Upper lobe of right lung (tissue), 1 donor: Measurements from ENCODE around the gene DAD1. TPM values are rescaled to one million over a fixed set of nuclear protein-coding genes. Genes with fewer than 3 reads are reported as not detected.

Source experiments
- ATAC-seq: fragments of 200-7000 bp; cut with Tn5 transposase; one replicate; pipeline ENCODE4 v1.9.1; 2020; ENCODE audit warnings: mild to moderate bottlenecking, moderate library complexity
- DNase-seq: peaks from one replicate; pipeline ENCODE4 v3.0.0-alpha.2; 2020
- H3K27ac ChIP-seq: fragments of 200-600 bp; one replicate; pipeline ENCODE4 v1.8.0; 2022
- H3K27me3 ChIP-seq: fragments of 200-600 bp; one replicate; pipeline ENCODE4 v1.8.0; 2022; ENCODE audit warnings: mild to moderate bottlenecking
- H3K36me3 ChIP-seq: fragments of 200-600 bp; one replicate; pipeline ENCODE4 v1.8.0; 2022
- H3K4me1 ChIP-seq: fragments of 200-600 bp; one replicate; pipeline ENCODE4 v1.8.0; 2022
- H3K4me3 ChIP-seq: fragments of 200-600 bp; one replicate; pipeline ENCODE4 v1.8.0; 2022; ENCODE audit warnings: mild to moderate bottlenecking
- H3K9me3 ChIP-seq: fragments of 200-600 bp; one replicate; pipeline ENCODE4 v1.8.0; 2022
- CTCF ChIP-seq: fragments of 200-600 bp; IDR thresholded peaks from one replicate; pipeline ENCODE4 v1.8.0; 2022; ENCODE audit warnings: antibody characterized with exemption
- intact Hi-C: fragments of 100-400 bp; cut with DNase I; formaldehyde crosslinking; loops from one replicate; pipeline ENCODE4 v1.11.0; 2022
- total RNA-seq: library from RNA; stranded (reverse); fragmentation: NEBNext Ultra II Directional; extraction: Animal tissue kit (Norgen Biotek cat#: 25700); gene quantifications from one replicate; pipeline ENCODE4 v1.2.1, GENCODE V29; 2021
- donor health status: DM: no; HTN: yes; CAD: no; lungs with severe emphysema.

Gene DAD1
- total RNA-seq, 1 donor from 2014 or later = 184 TPM

DNA sequence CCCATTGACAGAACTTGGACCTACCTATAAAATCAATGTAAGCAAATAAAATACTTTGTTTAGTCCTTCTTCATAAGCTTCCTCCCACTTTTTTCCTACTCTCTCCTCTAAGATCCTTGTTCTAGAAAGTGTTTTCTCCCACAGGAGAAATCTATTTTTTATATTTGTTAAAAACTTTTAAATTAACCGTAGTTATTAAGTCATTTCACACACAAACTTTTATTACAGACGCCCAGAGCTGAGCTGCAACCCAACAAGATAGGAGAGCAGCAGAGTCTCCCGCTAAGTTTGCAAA lies 27.7 kb downstream of the DAD1 start:
- H3K4me1 ChIP-seq = peaks cover 72% of the 10 kb centered on the region

DNA sequence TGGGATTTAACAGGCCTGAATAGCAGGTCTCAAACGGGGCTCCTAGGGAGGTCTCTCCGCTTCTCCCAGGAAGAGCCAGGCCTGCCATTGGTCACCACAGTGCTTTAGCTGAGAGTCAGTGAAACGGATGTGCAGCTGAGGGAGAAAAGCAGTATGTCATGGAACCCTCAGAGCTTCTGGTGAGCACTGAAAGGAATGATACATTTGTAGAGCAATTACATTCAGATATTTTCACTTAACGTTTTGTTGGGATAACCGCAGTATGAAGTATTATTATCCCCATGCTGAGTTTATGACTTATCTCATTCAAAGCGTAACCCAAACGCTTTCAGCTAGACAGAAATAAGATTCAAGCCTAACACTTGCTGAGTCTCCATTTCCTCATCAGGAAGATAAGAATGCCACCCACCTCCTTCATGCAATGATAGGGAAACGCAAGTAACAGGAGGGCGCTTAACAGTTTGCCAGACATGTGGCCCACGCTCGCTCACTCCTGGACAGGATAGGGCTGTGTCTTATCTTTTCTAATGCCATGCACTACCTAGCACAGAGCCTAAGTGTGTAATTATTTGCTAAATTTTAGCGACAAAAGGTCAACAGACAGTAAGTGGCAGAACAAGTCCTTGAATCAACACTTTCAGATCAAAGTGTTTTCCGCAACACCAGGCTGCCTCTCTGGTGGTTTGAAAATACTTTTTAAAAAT lies 28.2 kb downstream of the DAD1 start:
- intact Hi-C loops = no loop called here
- Histone ChIP-seq H3K4me3 (no peak overlapping the region), H3K27me3 (no peaks in the 10 kb centered on the region), H3K36me3 (peaks cover 13% of the 10 kb centered on the region), H3K4me1 (peaks cover 75% of the 10 kb centered on the region), H3K27ac (peak overlapping the region; percentile 36), H3K9me3 (no peaks in the 10 kb centered on the region)
- DNase-seq = no peak
- no peak for TF ChIP-seq CTCF
- ATAC-seq = peak; percentile 64

More for the DNA sequence above, 27.7 kb downstream of the DAD1 start:
- H3K36me3 ChIP-seq = peaks cover 14% of the 10 kb centered on the region
- ATAC-seq (no peak), DNase-seq (no peak)
- no peaks in the 10 kb centered on the region for H3K9me3 ChIP-seq
- peak overlapping the region; percentile 36 for H3K27ac ChIP-seq
- TF ChIP-seq CTCF = no peak
- intact Hi-C loops = no loop called here
- no peaks in the 10 kb centered on the region for H3K27me3 ChIP-seq
- no peak overlapping the region for H3K4me3 ChIP-seq

- no peaks in the 10 kb centered on the region for H3K36me3 ChIP-seq
- H3K9me3 ChIP-seq = no peaks in the 10 kb centered on the region
- no peak for TF ChIP-seq CTCF
- ATAC-seq (no peak), DNase-seq (no peak)
- intact Hi-C loops = loop anchor here (10.0 kb wide), 1 partner anchor 174 kb away; no protein-coding TSS in a partner anchor
- H3K27ac ChIP-seq = peak overlapping the region; percentile 72
- no peak overlapping the region for H3K4me3 ChIP-seq
- H3K4me1 ChIP-seq = peaks cover 68% of the 10 kb centered on the region
- no peaks in the 10 kb centered on the region for H3K27me3 ChIP-seq
Observed at GRCh38 chr14:22559041-22559440, 30.0 kb downstream of the DAD1 start.

DNA sequence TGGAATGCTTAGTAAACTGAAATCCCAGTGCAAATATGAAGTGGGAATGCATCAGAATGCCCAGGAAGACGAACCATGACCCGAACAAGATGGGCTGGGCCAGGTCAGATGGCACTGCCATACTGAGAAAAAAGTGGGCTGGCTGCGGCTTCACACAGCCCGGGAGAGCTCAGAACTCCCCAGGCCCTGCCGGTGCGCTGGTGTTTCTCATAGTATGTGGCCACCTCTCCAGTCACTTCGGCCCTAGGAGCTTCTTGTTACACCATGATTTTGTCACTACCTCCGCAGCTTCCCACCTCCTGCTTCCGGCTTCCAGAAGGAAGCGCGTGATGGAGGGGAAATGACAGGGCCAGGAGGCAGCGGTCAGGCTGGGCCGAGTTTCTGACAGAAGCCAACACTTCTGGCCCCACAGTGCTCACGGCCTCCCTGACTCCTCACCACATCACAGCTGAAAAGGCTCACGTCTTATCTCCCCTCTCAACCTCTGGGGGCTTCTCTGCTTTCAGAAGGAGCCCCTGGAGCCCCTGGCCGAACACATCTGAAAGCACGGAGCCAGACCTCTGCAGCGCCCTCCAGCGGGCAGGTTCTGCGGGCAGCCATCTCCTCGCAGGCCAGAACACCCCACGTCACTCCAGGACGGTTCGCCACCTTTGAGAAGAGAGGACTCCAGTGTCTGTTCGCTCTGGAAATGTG lies 30.7 kb downstream of the DAD1 start:
- no peaks in the 10 kb centered on the region for H3K9me3 ChIP-seq
- intact Hi-C loops = loop anchor here (10.0 kb wide), 1 partner anchor 174 kb away; no protein-coding TSS in a partner anchor
- peak; percentile 18 for TF ChIP-seq CTCF
- no peaks in the 10 kb centered on the region for H3K36me3 ChIP-seq
- peaks cover 68% of the 10 kb centered on the region for H3K4me1 ChIP-seq
- ATAC-seq = no peak
- no peaks in the 10 kb centered on the region for H3K27me3 ChIP-seq
- H3K4me3 ChIP-seq = no peak overlapping the region
- H3K27ac ChIP-seq = peak overlapping the region; percentile 72
- DNase-seq = no peak

DNA sequence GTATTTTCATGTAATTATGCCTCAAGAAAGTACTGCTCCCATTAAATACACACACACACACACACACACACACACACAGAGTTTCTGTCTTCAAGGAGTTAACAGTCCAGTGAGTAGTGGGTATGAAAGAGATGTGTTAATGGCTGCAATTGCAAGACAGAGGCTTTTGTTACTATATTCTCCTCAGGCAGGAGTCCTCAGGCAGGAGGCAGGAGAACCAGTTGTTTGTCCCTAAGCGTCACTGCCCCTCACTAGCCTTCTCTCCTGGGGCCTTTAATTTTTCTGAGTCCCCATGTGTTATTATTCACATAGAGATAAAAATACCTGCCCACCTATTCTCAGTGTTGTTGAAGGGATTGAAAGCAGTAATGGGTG lies 31.2 kb downstream of the DAD1 start:
- intact Hi-C loops = loop anchor here (10.0 kb wide), 1 partner anchor 173 kb away; no protein-coding TSS in a partner anchor
- no peak for TF ChIP-seq CTCF
- DNase-seq (no peak), ATAC-seq (no peak)
- peaks cover 64% of the 10 kb centered on the region for H3K4me1 ChIP-seq
- H3K9me3 ChIP-seq = no peaks in the 10 kb centered on the region
- no peaks in the 10 kb centered on the region for H3K36me3 ChIP-seq
- no peaks in the 10 kb centered on the region for H3K27me3 ChIP-seq
- peak overlapping the region; percentile 72 for H3K27ac ChIP-seq
- no peak overlapping the region for H3K4me3 ChIP-seq
